Neural progenitor cell (in vitro differentiated cells): Measurements from ENCODE around the gene CTIF. TPM values are rescaled to one million over a fixed set of nuclear protein-coding genes. Genes with fewer than 3 reads are reported as not detected.

Source experiments
- DNase-seq: peaks from one replicate; pipeline ENCODE4 v3.0.0-alpha.2; 2016; ENCODE audit warnings: low spot score
- H2AFZ ChIP-seq: fragments of 200-600 bp; sonication (generic); replicated peaks from 2 replicates; pipeline ENCODE4 v1.6.1; 2016; ENCODE audit warnings: antibody characterized with exemption
- H3F3A ChIP-seq: fragments of 200-600 bp; sonication (generic); 2 replicates; pipeline ENCODE4 v1.6.1; 2016; ENCODE audit warnings: antibody characterized with exemption, low read depth
- H3K27ac ChIP-seq: fragments of 200-600 bp; sonication (generic); 2 replicates; pipeline ENCODE4 v1.5.1; 2016; ENCODE audit warnings: mild to moderate bottlenecking
- H3K27me3 ChIP-seq: fragments of 200-600 bp; sonication (generic); 2 replicates; pipeline ENCODE4 v1.6.1; 2016; ENCODE audit warnings: mild to moderate bottlenecking, moderate library complexity
- H3K36me3 ChIP-seq: fragments of 200-600 bp; sonication (generic); 2 replicates; pipeline ENCODE4 v1.5.1; 2016
- H3K4me1 ChIP-seq: fragments of 200-600 bp; sonication (generic); 2 replicates; pipeline ENCODE4 v1.6.1; 2016; ENCODE audit warnings: mixed run types
- H3K4me2 ChIP-seq: fragments of 200-600 bp; sonication (generic); 2 replicates; pipeline ENCODE4 v1.6.1; 2016
- H3K4me3 ChIP-seq: fragments of 200-600 bp; sonication (generic); 2 replicates; pipeline ENCODE4 v1.5.1; 2016
- H3K79me2 ChIP-seq: fragments of 200-600 bp; sonication (generic); 2 replicates; pipeline ENCODE4 v1.6.1; 2016; ENCODE audit warnings: low read depth
- H3K9ac ChIP-seq: fragments of 200-600 bp; sonication (generic); 2 replicates; pipeline ENCODE4 v1.6.1; 2016
- H3K9me3 ChIP-seq: fragments of 200-600 bp; sonication (generic); 2 replicates; pipeline ENCODE4 v1.5.1; 2016; ENCODE audit warnings: low read depth
- H4K20me1 ChIP-seq: fragments of 200-600 bp; sonication (generic); 2 replicates; pipeline ENCODE4 v1.6.1; 2016; ENCODE audit warnings: low read depth
- H3K27ac Mint-ChIP-seq: 3 replicates; pipeline ENCODE4 v1.8.0; 2021; ENCODE audit warnings: mixed read lengths
- H3K27me3 Mint-ChIP-seq: 2 replicates; pipeline ENCODE4 v1.8.0; 2022; ENCODE audit warnings: low read depth, mild to moderate bottlenecking, inconsistent platforms, moderate library complexity, mixed read lengths; ENCODE audit not compliant: insufficient read depth
- H3K36me3 Mint-ChIP-seq: 3 replicates; pipeline ENCODE4 v1.8.0; 2021; ENCODE audit warnings: mixed read lengths
- H3K4me1 Mint-ChIP-seq: 3 replicates; pipeline ENCODE4 v1.8.0; 2021; ENCODE audit warnings: mixed read lengths
- H3K4me3 Mint-ChIP-seq: 3 replicates; pipeline ENCODE4 v1.8.0; 2021; ENCODE audit warnings: mild to moderate bottlenecking, moderate library complexity, mixed read lengths
- H3K9me3 Mint-ChIP-seq: 3 replicates; pipeline ENCODE4 v1.8.0; 2020; ENCODE audit warnings: mixed read lengths
- EZH2 ChIP-seq: fragments of 200-600 bp; sonication (generic); IDR thresholded peaks from 2 replicates; pipeline ENCODE4 v1.6.1; 2017; ENCODE audit warnings: antibody characterized with exemption, mild to moderate bottlenecking, moderate library complexity
- EZH2phosphoT487 ChIP-seq: fragments of 200-600 bp; sonication (generic); IDR thresholded peaks from 2 replicates; pipeline ENCODE4 v1.6.1; 2017; ENCODE audit warnings: antibody characterized with exemption
- total RNA-seq: library from RNA; depleted of rRNA; stranded (reverse); fragments of >200 nt; gene quantifications from 2 replicates; pipeline ENCODE4 v1.2.3, GENCODE V29; 2015; ENCODE audit warnings: low replicate concordance
- TF ChIP-seq, protein P1 (sequence below): fragments of 200-600 bp; sonication (generic); IDR thresholded peaks from 2 replicates; pipeline ENCODE4 v1.5.1; 2017; ENCODE audit warnings: antibody characterized with exemption, mild to moderate bottlenecking

Gene CTIF
- total RNA-seq, 1 donor from 2014 or later = 17.6 TPM

DNA sequence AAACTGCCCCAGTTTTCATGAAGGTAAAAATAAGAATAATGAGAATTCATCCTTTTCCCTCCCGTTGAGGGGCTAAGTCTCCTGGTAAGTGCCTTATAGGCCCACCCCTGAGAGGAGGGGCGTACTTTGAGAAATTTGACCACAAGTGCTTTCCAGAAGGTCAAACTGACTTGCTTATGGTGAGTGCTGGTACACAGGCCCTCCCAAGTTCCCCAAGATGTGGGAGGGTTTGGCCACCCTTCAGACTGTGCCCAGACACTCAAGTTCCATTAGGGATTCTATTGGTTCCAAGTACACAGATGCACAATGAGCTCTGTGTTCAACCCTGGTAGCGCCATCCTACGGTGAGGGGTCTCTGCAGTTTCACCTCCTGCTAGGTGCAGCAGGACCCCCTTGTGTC, 205.1 kb downstream of the CTIF start:
- Histone ChIP-seq H3K36me3 (no peaks in the 10 kb centered on the region), H3K4me2 (no peak overlapping the region), H3K27me3 (no peaks in the 10 kb centered on the region), H3K27ac (no peak overlapping the region), H3K4me1 (no peaks in the 10 kb centered on the region), H3K79me2 (no peaks in the 10 kb centered on the region), H3K9me3 (no peaks in the 10 kb centered on the region), H3K4me3 (no peak overlapping the region), H3F3A (no peaks in the 10 kb centered on the region), H4K20me1 (no peaks in the 10 kb centered on the region), H2AFZ (no peak overlapping the region), H3K9ac (no peak overlapping the region)
- Mint-ChIP-seq H3K4me3 (no peak overlapping the region), H3K36me3 (peaks cover 2% of the 10 kb centered on the region), H3K27me3 (peaks cover 2% of the 10 kb centered on the region), H3K4me1 (peaks cover 12% of the 10 kb centered on the region), H3K27ac (no peak overlapping the region), H3K9me3 (no peaks in the 10 kb centered on the region)
- no peak for TF ChIP-seq EZH2phosphoT487
- TF ChIP-seq, protein P1, sequence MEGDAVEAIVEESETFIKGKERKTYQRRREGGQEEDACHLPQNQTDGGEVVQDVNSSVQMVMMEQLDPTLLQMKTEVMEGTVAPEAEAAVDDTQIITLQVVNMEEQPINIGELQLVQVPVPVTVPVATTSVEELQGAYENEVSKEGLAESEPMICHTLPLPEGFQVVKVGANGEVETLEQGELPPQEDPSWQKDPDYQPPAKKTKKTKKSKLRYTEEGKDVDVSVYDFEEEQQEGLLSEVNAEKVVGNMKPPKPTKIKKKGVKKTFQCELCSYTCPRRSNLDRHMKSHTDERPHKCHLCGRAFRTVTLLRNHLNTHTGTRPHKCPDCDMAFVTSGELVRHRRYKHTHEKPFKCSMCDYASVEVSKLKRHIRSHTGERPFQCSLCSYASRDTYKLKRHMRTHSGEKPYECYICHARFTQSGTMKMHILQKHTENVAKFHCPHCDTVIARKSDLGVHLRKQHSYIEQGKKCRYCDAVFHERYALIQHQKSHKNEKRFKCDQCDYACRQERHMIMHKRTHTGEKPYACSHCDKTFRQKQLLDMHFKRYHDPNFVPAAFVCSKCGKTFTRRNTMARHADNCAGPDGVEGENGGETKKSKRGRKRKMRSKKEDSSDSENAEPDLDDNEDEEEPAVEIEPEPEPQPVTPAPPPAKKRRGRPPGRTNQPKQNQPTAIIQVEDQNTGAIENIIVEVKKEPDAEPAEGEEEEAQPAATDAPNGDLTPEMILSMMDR = no peak
- no peak for TF ChIP-seq EZH2
- DNase-seq = no peak

DNA sequence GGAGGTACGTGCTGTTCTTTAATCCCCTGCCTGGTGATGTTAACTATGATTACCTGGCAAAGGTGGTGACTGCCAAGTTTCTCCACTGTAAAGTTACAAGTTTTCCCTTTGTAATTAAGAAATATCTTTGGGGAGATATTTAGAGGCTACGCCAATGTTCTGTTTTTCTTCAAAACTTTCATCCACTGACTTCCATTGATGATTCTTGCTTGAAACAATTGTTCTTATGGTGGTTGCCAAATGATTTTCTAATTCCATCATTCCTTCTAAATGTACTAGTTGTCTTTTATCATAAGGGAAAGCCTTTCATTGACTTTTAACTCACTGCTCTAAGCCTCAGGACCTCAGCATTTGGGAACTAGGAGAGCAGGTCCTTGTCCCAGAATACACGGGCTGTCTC, 206.5 kb downstream of the CTIF start:
- Histone ChIP-seq H3K4me2 (no peak overlapping the region), H3F3A (no peaks in the 10 kb centered on the region), H3K4me3 (no peak overlapping the region), H3K27ac (no peak overlapping the region), H2AFZ (no peak overlapping the region), H3K36me3 (no peaks in the 10 kb centered on the region), H4K20me1 (no peaks in the 10 kb centered on the region), H3K4me1 (no peaks in the 10 kb centered on the region), H3K9me3 (no peaks in the 10 kb centered on the region), H3K79me2 (no peaks in the 10 kb centered on the region), H3K9ac (no peak overlapping the region), H3K27me3 (no peaks in the 10 kb centered on the region)
- H3K27ac Mint-ChIP-seq = no peak overlapping the region
- no peak for TF ChIP-seq EZH2phosphoT487
- no peak for TF ChIP-seq EZH2
- TF ChIP-seq, protein P1 = no peak
- H3K36me3 Mint-ChIP-seq = peaks cover 2% of the 10 kb centered on the region
- H3K27me3 Mint-ChIP-seq = peaks cover 2% of the 10 kb centered on the region
- H3K9me3 Mint-ChIP-seq = no peaks in the 10 kb centered on the region
- H3K4me3 Mint-ChIP-seq = no peak overlapping the region
- H3K4me1 Mint-ChIP-seq = peaks cover 12% of the 10 kb centered on the region
- DNase-seq = no peak

DNA sequence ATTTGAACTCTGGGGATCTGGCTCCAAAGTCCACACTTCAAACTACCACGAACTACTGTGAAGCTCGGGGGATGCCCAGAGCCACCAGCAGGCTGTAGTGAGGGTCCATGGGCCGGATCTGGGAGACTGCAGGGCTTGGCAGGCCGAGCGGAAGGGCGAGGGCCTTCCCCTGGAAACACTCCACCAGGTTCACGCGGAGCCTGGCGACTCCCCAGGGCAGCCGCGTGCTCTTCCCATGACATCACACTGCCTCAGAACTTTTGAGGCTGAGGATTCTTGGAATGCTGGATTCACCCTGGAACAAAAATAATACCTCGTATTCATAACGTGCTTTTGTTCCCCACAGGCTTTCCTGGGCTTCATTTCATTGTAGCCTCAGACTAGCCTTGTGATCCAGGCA, 210.9 kb downstream of the CTIF start:
- no peaks in the 10 kb centered on the region for H3K9me3 Mint-ChIP-seq
- Histone ChIP-seq H4K20me1 (no peaks in the 10 kb centered on the region), H3K4me2 (no peak overlapping the region), H2AFZ (no peak overlapping the region), H3F3A (no peaks in the 10 kb centered on the region), H3K4me1 (peaks cover 3% of the 10 kb centered on the region), H3K4me3 (no peak overlapping the region), H3K27me3 (no peaks in the 10 kb centered on the region), H3K9ac (no peak overlapping the region), H3K27ac (no peak overlapping the region), H3K36me3 (no peaks in the 10 kb centered on the region), H3K79me2 (no peaks in the 10 kb centered on the region), H3K9me3 (no peaks in the 10 kb centered on the region)
- no peak overlapping the region for H3K27ac Mint-ChIP-seq
- DNase-seq = no peak
- no peaks in the 10 kb centered on the region for H3K27me3 Mint-ChIP-seq
- no peak overlapping the region for H3K4me3 Mint-ChIP-seq
- H3K4me1 Mint-ChIP-seq = peaks cover 7% of the 10 kb centered on the region
- TF ChIP-seq, protein P1 = no peak
- TF ChIP-seq EZH2phosphoT487 = no peak
- peaks cover 2% of the 10 kb centered on the region for H3K36me3 Mint-ChIP-seq
